ENCODE data around the gene TNFRSF21.

Gene TNFRSF21

GRCh38 chr6:47267301-47267700 is 42.4 kb downstream of the TNFRSF21 start:
- Histone ChIP-seq H3K4me3 (ENCODE audit: low read length) (no peak overlapping the region), H3K9me3 (ENCODE audit: control insufficient read depth, insufficient read depth, low read length) (no peaks in the 10 kb centered on the region), H3K27me3 (ENCODE audit: control insufficient read depth, insufficient read depth, low read length) (no peaks in the 10 kb centered on the region), H3K36me3 (ENCODE audit: control insufficient read depth, insufficient read depth, low read length) (no peaks in the 10 kb centered on the region), H3K27ac (ENCODE audit: low read length) (no peak overlapping the region), H3K4me1 (ENCODE audit: control insufficient read depth, insufficient read depth, low read length) (peaks cover 2% of the 10 kb centered on the region; the same call in 1 of the 2 replicates)
- WGBS (ENCODE audit: insufficient coverage, insufficient read length), result no CpG with 5 or more reads among the region's 6 CpGs
- DNase-seq (ENCODE audit: low read depth, low spot score), result no peak

DNA sequence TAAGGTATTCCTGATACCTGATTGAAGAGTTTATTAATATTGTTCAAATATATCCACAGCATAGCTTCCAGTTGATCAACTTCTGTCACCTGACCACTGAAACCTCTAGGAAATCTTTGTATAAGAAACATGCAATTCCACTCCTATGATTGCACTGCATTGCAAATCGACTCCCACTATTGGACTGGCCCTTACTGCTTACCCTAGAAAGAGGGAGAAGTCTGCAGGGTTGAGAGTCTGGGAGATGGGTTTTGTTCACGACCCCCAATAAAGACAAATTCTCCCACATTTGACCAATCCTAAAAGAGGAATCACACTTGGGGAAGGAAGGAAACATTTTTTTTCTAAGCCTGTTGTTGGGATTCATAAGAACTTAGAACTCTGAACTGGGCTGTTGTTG is 43.7 kb downstream of the TNFRSF21 start:
- no peak for DNase-seq (ENCODE audit: low read depth, low spot score)
- no peaks in the 10 kb centered on the region for H3K9me3 ChIP-seq (ENCODE audit: control insufficient read depth, insufficient read depth, low read length)
- no peaks in the 10 kb centered on the region for H3K36me3 ChIP-seq (ENCODE audit: control insufficient read depth, insufficient read depth, low read length)
- no peak overlapping the region for H3K4me3 ChIP-seq (ENCODE audit: low read length)
- H3K27me3 ChIP-seq (ENCODE audit: control insufficient read depth, insufficient read depth, low read length), result no peaks in the 10 kb centered on the region
- peaks cover 2% of the 10 kb centered on the region; the same call in 1 of the 2 replicates for H3K4me1 ChIP-seq (ENCODE audit: control insufficient read depth, insufficient read depth, low read length)
- no CpG with 5 or more reads among the region's 2 CpGs for WGBS (ENCODE audit: insufficient coverage, insufficient read length)
- H3K27ac ChIP-seq (ENCODE audit: low read length), result no peak overlapping the region

DNA sequence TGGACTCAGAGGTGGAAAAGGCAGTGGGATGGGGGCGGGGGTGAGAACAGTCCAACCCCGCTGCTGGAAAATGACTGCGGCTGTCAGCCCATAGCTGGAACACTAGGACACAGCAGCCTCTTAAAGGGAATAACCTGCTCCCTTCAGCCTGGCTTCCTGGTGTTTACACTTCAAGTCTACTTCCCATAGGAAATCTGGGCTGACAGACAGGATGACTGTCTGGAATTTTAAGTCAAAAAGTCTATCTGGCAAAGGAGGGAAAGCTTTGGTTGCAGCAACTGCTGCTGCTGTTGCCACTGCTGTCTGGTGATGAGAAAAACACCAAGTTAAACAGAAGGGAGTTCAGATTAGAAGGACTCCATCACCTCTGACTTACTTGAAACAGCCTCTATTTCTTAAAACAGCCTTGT is 44.9 kb downstream of the TNFRSF21 start:
- DNase-seq (ENCODE audit: low read depth, low spot score), result no peak
- Histone ChIP-seq H3K4me1 (ENCODE audit: control insufficient read depth, insufficient read depth, low read length) (peaks cover 2% of the 10 kb centered on the region; the same call in 1 of the 2 replicates), H3K27ac (ENCODE audit: low read length) (no peak overlapping the region), H3K36me3 (ENCODE audit: control insufficient read depth, insufficient read depth, low read length) (no peaks in the 10 kb centered on the region), H3K9me3 (ENCODE audit: control insufficient read depth, insufficient read depth, low read length) (no peaks in the 10 kb centered on the region), H3K4me3 (ENCODE audit: low read length) (no peak overlapping the region), H3K27me3 (ENCODE audit: control insufficient read depth, insufficient read depth, low read length) (no peaks in the 10 kb centered on the region)
- no CpG with 5 or more reads among the region's 3 CpGs for WGBS (ENCODE audit: insufficient coverage, insufficient read length)

- Histone ChIP-seq H3K4me3 (ENCODE audit: low read length) (no peak overlapping the region), H3K36me3 (ENCODE audit: control insufficient read depth, insufficient read depth, low read length) (no peaks in the 10 kb centered on the region), H3K27me3 (ENCODE audit: control insufficient read depth, insufficient read depth, low read length) (no peaks in the 10 kb centered on the region), H3K9me3 (ENCODE audit: control insufficient read depth, insufficient read depth, low read length) (no peaks in the 10 kb centered on the region), H3K4me1 (ENCODE audit: control insufficient read depth, insufficient read depth, low read length) (peaks cover 2% of the 10 kb centered on the region; the same call in 1 of the 2 replicates), H3K27ac (ENCODE audit: low read length) (no peak overlapping the region)
- no CpG with 5 or more reads among the region's 4 CpGs for WGBS (ENCODE audit: insufficient coverage, insufficient read length)
- no peak for DNase-seq (ENCODE audit: low read depth, low spot score)
These were observed 46.4 kb downstream of the TNFRSF21 start for GRCh38 chr6:47263268-47263667.

DNA sequence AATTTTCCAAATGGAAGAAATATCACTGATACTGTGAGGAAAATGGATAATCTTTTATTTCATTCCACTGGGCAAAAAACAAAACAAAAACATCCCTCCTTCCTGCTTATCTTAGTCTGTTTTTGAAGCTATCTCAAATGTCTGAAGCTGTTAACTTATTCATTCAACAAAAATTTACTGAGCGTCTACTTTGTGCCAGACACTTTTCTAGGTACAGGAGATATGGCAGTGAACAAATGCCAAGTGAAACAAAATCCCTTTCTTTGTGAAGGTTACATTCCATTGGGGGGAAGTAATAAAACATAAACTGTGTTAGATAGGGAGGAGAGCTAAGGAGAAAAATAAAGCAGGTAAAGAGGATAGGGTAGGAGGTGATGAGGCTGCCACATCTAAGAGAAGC is 47.5 kb downstream of the TNFRSF21 start:
- Histone ChIP-seq H3K27ac (ENCODE audit: low read length) (no peak overlapping the region), H3K27me3 (ENCODE audit: control insufficient read depth, insufficient read depth, low read length) (no peaks in the 10 kb centered on the region), H3K4me3 (ENCODE audit: low read length) (no peak overlapping the region), H3K4me1 (ENCODE audit: control insufficient read depth, insufficient read depth, low read length) (peaks cover 2% of the 10 kb centered on the region; the same call in 1 of the 2 replicates), H3K9me3 (ENCODE audit: control insufficient read depth, insufficient read depth, low read length) (no peaks in the 10 kb centered on the region), H3K36me3 (ENCODE audit: control insufficient read depth, insufficient read depth, low read length) (no peaks in the 10 kb centered on the region)
- WGBS (ENCODE audit: insufficient coverage, insufficient read length), result no CpG with 5 or more reads among the region's 1 CpG
- no peak for DNase-seq (ENCODE audit: low read depth, low spot score)

DNA sequence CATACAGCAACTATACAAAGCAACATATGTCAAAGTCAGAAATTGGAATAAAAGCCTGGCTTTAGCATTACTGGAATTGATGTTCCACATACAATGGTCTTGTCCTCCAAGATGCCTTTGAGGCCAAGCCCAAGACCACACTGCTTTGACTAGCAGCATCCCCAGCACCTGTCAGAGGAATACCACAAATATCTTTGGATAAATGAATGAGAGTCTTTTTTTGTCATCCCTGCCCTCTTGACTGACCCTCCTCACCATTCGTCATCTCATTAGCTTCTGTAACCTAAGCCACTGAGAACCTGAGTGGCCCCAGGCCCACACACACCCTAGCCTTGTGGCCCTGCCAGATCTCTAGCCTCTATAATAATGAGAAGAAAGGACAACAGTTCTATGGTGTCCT is 48.5 kb downstream of the TNFRSF21 start:
- no peaks in the 10 kb centered on the region for H3K27me3 ChIP-seq (ENCODE audit: control insufficient read depth, insufficient read depth, low read length)
- no peaks in the 10 kb centered on the region for H3K4me1 ChIP-seq (ENCODE audit: control insufficient read depth, insufficient read depth, low read length)
- no peak for DNase-seq (ENCODE audit: low read depth, low spot score)
- no CpG with 5 or more reads among the region's 1 CpG for WGBS (ENCODE audit: insufficient coverage, insufficient read length)
- H3K36me3 ChIP-seq (ENCODE audit: control insufficient read depth, insufficient read depth, low read length), result no peaks in the 10 kb centered on the region
- no peak overlapping the region for H3K27ac ChIP-seq (ENCODE audit: low read length)
- no peak overlapping the region for H3K4me3 ChIP-seq (ENCODE audit: low read length)
- H3K9me3 ChIP-seq (ENCODE audit: control insufficient read depth, insufficient read depth, low read length), result no peaks in the 10 kb centered on the region

DNA sequence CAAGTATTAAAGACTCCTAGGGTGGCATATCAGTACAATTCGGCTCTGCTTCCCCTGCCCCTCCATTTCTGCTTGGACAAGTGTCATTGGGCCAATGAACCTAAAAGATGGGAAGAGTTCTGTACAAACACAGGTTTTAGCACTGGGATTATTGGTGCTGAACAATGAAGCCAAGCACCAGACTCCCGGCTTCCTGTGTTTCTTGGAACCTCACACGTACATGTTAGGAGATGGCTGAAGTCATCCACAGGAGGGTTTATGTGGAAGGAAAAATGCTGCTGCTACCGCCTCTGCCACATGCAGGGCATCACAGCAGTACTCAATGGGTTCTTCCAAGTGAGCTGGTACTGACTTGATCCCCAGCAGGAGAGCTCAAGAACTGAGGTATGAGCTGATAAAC is 49.7 kb downstream of the TNFRSF21 start:
- H3K4me3 ChIP-seq (ENCODE audit: low read length), result no peak overlapping the region
- H3K4me1 ChIP-seq (ENCODE audit: control insufficient read depth, insufficient read depth, low read length), result no peaks in the 10 kb centered on the region
- no peaks in the 10 kb centered on the region for H3K9me3 ChIP-seq (ENCODE audit: control insufficient read depth, insufficient read depth, low read length)
- no peak for DNase-seq (ENCODE audit: low read depth, low spot score)
- H3K27me3 ChIP-seq (ENCODE audit: control insufficient read depth, insufficient read depth, low read length), result no peaks in the 10 kb centered on the region
- no CpG with 5 or more reads among the region's 4 CpGs for WGBS (ENCODE audit: insufficient coverage, insufficient read length)
- no peak overlapping the region for H3K27ac ChIP-seq (ENCODE audit: low read length)
- H3K36me3 ChIP-seq (ENCODE audit: control insufficient read depth, insufficient read depth, low read length), result no peaks in the 10 kb centered on the region

- DNase-seq (ENCODE audit: low read depth, low spot score), result no peak
- H3K4me1 ChIP-seq (ENCODE audit: control insufficient read depth, insufficient read depth, low read length), result no peaks in the 10 kb centered on the region
- no peak overlapping the region for H3K4me3 ChIP-seq (ENCODE audit: low read length)
- no peaks in the 10 kb centered on the region for H3K36me3 ChIP-seq (ENCODE audit: control insufficient read depth, insufficient read depth, low read length)
- H3K9me3 ChIP-seq (ENCODE audit: control insufficient read depth, insufficient read depth, low read length), result no peaks in the 10 kb centered on the region
- WGBS (ENCODE audit: insufficient coverage, insufficient read length), result no CpG with 5 or more reads among the region's 3 CpGs
- H3K27ac ChIP-seq (ENCODE audit: low read length), result no peak overlapping the region
- H3K27me3 ChIP-seq (ENCODE audit: control insufficient read depth, insufficient read depth, low read length), result no peaks in the 10 kb centered on the region
These were observed 50.9 kb downstream of the TNFRSF21 start for GRCh38 chr6:47258724-47259347.

GRCh38 chr6:47256981-47257730 is 52.5 kb downstream of the TNFRSF21 start:
- no peak overlapping the region for H3K4me3 ChIP-seq (ENCODE audit: low read length)
- peaks cover 7% of the 10 kb centered on the region; the same call in 1 of the 2 replicates for H3K36me3 ChIP-seq (ENCODE audit: control insufficient read depth, insufficient read depth, low read length)
- H3K4me1 ChIP-seq (ENCODE audit: control insufficient read depth, insufficient read depth, low read length), result no peaks in the 10 kb centered on the region
- no peak overlapping the region for H3K27ac ChIP-seq (ENCODE audit: low read length)
- no peak for DNase-seq (ENCODE audit: low read depth, low spot score)
- no peaks in the 10 kb centered on the region for H3K27me3 ChIP-seq (ENCODE audit: control insufficient read depth, insufficient read depth, low read length)
- WGBS (ENCODE audit: insufficient coverage, insufficient read length), result no CpG with 5 or more reads among the region's 6 CpGs
- H3K9me3 ChIP-seq (ENCODE audit: control insufficient read depth, insufficient read depth, low read length), result no peaks in the 10 kb centered on the region

DNA sequence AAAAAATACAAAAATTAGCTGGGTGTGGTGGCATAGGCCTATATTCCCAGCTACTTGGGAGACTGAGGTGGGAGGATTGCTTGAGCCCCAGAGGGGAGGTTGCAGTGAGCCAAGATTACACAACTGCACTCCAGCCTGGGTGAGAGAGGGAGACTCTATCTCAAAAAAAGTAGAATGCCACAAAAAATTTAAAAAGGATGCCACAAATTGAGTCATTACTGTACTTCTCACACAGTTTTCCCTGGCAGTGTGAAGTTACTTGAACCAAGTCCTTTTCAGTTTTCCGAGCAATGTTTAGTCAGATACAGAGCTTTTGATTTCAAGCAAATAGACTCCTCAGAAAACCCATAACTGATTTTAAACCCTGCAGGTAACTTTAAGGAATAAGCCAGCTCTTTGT is 53.3 kb downstream of the TNFRSF21 start:
- peaks cover 7% of the 10 kb centered on the region; the same call in 1 of the 2 replicates for H3K36me3 ChIP-seq (ENCODE audit: control insufficient read depth, insufficient read depth, low read length)
- no peak overlapping the region for H3K27ac ChIP-seq (ENCODE audit: low read length)
- WGBS (ENCODE audit: insufficient coverage, insufficient read length), result no CpG with 5 or more reads among the region's 1 CpG
- H3K4me3 ChIP-seq (ENCODE audit: low read length), result no peak overlapping the region
- H3K27me3 ChIP-seq (ENCODE audit: control insufficient read depth, insufficient read depth, low read length), result no peaks in the 10 kb centered on the region
- no peak for DNase-seq (ENCODE audit: low read depth, low spot score)
- no peaks in the 10 kb centered on the region for H3K4me1 ChIP-seq (ENCODE audit: control insufficient read depth, insufficient read depth, low read length)
- H3K9me3 ChIP-seq (ENCODE audit: control insufficient read depth, insufficient read depth, low read length), result no peaks in the 10 kb centered on the region

Measured in iPS DF 6.9 (cell line).